ENCODE measurements around the gene CD274.

GRCh38 chr9:5489630-5490490 lies 39.5 kb downstream of the CD274 start:
- TF ChIP-seq CTCF (IDR thresholded peaks at IDR 0.05): no peak
- TF ChIP-seq, protein P1, sequence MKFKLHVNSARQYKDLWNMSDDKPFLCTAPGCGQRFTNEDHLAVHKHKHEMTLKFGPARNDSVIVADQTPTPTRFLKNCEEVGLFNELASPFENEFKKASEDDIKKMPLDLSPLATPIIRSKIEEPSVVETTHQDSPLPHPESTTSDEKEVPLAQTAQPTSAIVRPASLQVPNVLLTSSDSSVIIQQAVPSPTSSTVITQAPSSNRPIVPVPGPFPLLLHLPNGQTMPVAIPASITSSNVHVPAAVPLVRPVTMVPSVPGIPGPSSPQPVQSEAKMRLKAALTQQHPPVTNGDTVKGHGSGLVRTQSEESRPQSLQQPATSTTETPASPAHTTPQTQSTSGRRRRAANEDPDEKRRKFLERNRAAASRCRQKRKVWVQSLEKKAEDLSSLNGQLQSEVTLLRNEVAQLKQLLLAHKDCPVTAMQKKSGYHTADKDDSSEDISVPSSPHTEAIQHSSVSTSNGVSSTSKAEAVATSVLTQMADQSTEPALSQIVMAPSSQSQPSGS (CRISPR knock-in tag; IDR thresholded peaks at IDR 0.05; ENCODE audit: borderline replicate concordance, low read depth): no peak
- TF ChIP-seq, protein P2, sequence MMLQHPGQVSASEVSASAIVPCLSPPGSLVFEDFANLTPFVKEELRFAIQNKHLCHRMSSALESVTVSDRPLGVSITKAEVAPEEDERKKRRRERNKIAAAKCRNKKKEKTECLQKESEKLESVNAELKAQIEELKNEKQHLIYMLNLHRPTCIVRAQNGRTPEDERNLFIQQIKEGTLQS (CRISPR knock-in tag; conservative IDR thresholded peaks at IDR 0.05): no peak
- TF ChIP-seq ZNF121 (CRISPR knock-in tag; IDR thresholded peaks at IDR 0.05): no peak
- no peak for TF ChIP-seq ESRRA (CRISPR knock-in tag; IDR thresholded peaks at IDR 0.05; ENCODE audit: borderline replicate concordance)
- no peak for TF ChIP-seq ZNF416 (CRISPR knock-in tag; IDR thresholded peaks at IDR 0.05)
- TF ChIP-seq OVOL2 (CRISPR knock-in tag; IDR thresholded peaks at IDR 0.05; ENCODE audit: borderline replicate concordance): no peak
- no peak for TF ChIP-seq GTF2I (CRISPR knock-in tag; conservative IDR thresholded peaks at IDR 0.05)

Measured in WTC11 (cell line).